Neural cell (in vitro differentiated cells): ENCODE measurements around the gene CAMK2N2.

Source experiments
- CTCF ChIP-seq: fragments of 450-650 bp; IDR thresholded peaks from 2 replicates; pipeline ENCODE4 v1.5.1; 2014; ENCODE audit warnings: antibody characterized with exemption, mild to moderate bottlenecking, moderate library complexity; ENCODE audit not compliant: poor library complexity, severe bottlenecking
- EP300 ChIP-seq: fragments of 450-650 bp; conservative IDR thresholded peaks from 2 replicates; pipeline ENCODE4 v1.6.1; 2014; ENCODE audit warnings: antibody characterized with exemption, mild to moderate bottlenecking, moderate library complexity; ENCODE audit not compliant: poor library complexity, severe bottlenecking
- EZH2 ChIP-seq: fragments of 200-600, 300-800 bp; shearing (Covaris generic), sonication (generic); IDR thresholded peaks from 2 replicates; pipeline ENCODE4 v1.6.1; 2014; ENCODE audit warnings: antibody characterized with exemption, low read length, borderline replicate concordance, mild to moderate bottlenecking; ENCODE audit not compliant: insufficient read depth, poor library complexity, severe bottlenecking
- MXI1 ChIP-seq: fragments of 450-650 bp; conservative IDR thresholded peaks from 2 replicates; pipeline ENCODE4 v1.6.1; 2014; ENCODE audit warnings: antibody characterized with exemption, mild to moderate bottlenecking; ENCODE audit not compliant: poor library complexity, severe bottlenecking
- POLR2AphosphoS5 ChIP-seq: IDR thresholded peaks from 2 replicates; pipeline ENCODE4 v1.6.1; 2012
- RAD21 ChIP-seq: fragments of 450-650 bp; conservative IDR thresholded peaks from 2 replicates; pipeline ENCODE4 v1.6.1; 2014; ENCODE audit warnings: antibody characterized with exemption, mild to moderate bottlenecking, moderate library complexity
- SMC3 ChIP-seq: fragments of 450-650 bp; conservative IDR thresholded peaks from 2 replicates; pipeline ENCODE4 v1.6.1; 2014; ENCODE audit warnings: antibody characterized with exemption, mild to moderate bottlenecking, moderate library complexity; ENCODE audit not compliant: poor library complexity
- TAF1 ChIP-seq: IDR thresholded peaks from 2 replicates; pipeline ENCODE4 v1.6.1; 2012; ENCODE audit warnings: low read depth
- TF ChIP-seq, protein P1 (sequence below): IDR thresholded peaks from 2 replicates; pipeline ENCODE4 v1.6.1; 2012; ENCODE audit warnings: borderline replicate concordance

GRCh38 chr3:184255291-184256039 is 5.9 kb downstream of the CAMK2N2 start:
- no peak for TF ChIP-seq EZH2
- TF ChIP-seq RAD21: no peak
- no peak for TF ChIP-seq POLR2AphosphoS5
- TF ChIP-seq CTCF: no peak
- TF ChIP-seq MXI1: no peak
- TF ChIP-seq, protein P1, sequence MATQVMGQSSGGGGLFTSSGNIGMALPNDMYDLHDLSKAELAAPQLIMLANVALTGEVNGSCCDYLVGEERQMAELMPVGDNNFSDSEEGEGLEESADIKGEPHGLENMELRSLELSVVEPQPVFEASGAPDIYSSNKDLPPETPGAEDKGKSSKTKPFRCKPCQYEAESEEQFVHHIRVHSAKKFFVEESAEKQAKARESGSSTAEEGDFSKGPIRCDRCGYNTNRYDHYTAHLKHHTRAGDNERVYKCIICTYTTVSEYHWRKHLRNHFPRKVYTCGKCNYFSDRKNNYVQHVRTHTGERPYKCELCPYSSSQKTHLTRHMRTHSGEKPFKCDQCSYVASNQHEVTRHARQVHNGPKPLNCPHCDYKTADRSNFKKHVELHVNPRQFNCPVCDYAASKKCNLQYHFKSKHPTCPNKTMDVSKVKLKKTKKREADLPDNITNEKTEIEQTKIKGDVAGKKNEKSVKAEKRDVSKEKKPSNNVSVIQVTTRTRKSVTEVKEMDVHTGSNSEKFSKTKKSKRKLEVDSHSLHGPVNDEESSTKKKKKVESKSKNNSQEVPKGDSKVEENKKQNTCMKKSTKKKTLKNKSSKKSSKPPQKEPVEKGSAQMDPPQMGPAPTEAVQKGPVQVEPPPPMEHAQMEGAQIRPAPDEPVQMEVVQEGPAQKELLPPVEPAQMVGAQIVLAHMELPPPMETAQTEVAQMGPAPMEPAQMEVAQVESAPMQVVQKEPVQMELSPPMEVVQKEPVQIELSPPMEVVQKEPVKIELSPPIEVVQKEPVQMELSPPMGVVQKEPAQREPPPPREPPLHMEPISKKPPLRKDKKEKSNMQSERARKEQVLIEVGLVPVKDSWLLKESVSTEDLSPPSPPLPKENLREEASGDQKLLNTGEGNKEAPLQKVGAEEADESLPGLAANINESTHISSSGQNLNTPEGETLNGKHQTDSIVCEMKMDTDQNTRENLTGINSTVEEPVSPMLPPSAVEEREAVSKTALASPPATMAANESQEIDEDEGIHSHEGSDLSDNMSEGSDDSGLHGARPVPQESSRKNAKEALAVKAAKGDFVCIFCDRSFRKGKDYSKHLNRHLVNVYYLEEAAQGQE: no peak
- TF ChIP-seq EP300: no peak
- TF ChIP-seq TAF1: no peak
- no peak for TF ChIP-seq SMC3
